ENCODE measurements around the gene VAMP8.

DNA sequence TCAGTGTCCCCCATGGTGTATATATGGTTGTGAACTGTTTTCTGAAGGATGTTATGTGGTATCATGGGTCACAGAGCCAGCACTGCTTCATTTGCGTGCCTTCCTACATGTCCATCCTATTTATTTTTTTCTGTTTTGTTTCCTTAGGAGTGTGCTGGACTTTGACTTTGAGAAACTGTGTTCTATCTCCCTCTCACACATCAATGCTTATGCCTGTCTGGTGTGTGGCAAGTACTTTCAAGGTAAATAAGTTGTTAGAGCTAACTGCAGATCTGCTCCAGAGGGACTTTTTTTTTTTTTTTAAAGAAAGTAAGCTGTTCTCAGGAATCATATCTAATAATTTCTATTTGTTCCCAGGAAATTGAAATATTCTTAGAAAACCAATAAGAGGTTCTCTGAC is 44.0 kb downstream of the VAMP8 start:
- TF ChIP-seq, protein P1, sequence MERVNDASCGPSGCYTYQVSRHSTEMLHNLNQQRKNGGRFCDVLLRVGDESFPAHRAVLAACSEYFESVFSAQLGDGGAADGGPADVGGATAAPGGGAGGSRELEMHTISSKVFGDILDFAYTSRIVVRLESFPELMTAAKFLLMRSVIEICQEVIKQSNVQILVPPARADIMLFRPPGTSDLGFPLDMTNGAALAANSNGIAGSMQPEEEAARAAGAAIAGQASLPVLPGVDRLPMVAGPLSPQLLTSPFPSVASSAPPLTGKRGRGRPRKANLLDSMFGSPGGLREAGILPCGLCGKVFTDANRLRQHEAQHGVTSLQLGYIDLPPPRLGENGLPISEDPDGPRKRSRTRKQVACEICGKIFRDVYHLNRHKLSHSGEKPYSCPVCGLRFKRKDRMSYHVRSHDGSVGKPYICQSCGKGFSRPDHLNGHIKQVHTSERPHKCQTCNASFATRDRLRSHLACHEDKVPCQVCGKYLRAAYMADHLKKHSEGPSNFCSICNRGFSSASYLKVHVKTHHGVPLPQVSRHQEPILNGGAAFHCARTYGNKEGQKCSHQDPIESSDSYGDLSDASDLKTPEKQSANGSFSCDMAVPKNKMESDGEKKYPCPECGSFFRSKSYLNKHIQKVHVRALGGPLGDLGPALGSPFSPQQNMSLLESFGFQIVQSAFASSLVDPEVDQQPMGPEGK (CRISPR knock-in tag; IDR thresholded peaks at IDR 0.05; ENCODE audit: borderline replicate concordance): no peak
- TF ChIP-seq, protein P2, sequence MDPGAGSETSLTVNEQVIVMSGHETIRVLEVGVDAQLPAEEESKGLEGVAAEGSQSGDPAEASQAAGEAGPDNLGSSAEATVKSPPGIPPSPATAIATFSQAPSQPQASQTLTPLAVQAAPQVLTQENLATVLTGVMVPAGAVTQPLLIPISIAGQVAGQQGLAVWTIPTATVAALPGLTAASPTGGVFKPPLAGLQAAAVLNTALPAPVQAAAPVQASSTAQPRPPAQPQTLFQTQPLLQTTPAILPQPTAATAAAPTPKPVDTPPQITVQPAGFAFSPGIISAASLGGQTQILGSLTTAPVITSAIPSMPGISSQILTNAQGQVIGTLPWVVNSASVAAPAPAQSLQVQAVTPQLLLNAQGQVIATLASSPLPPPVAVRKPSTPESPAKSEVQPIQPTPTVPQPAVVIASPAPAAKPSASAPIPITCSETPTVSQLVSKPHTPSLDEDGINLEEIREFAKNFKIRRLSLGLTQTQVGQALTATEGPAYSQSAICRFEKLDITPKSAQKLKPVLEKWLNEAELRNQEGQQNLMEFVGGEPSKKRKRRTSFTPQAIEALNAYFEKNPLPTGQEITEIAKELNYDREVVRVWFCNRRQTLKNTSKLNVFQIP (CRISPR knock-in tag; IDR thresholded peaks at IDR 0.05; ENCODE audit: borderline replicate concordance, low read depth): no peak
- TF ChIP-seq ZNF8 (CRISPR knock-in tag; IDR thresholded peaks at IDR 0.05): no peak
- no peak for TF ChIP-seq ZFP30 (CRISPR knock-in tag; IDR thresholded peaks at IDR 0.05)
- no peak for TF ChIP-seq TCF4 (CRISPR knock-in tag; IDR thresholded peaks at IDR 0.05; ENCODE audit: borderline replicate concordance)

Measured in SK-N-SH treated with all-trans-retinoic acid at 6 μM for 48 hours (cell line).